ENCODE results near the gene MRPS35. TPM values are rescaled to one million over a fixed set of nuclear protein-coding genes. Genes with fewer than 3 reads are reported as not detected.

Gene MRPS35
- polyA plus RNA-seq, 1 donor: 67.4 TPM

GRCh38 chr12:27769142-27769673, 58.6 kb downstream of the MRPS35 start:
- Histone ChIP-seq H3K27ac (ENCODE audit: low read length) (peak overlapping the region; percentile 32), H3K4me1 (ENCODE audit: control insufficient read depth, insufficient read depth, low read length) (no peaks in the 10 kb centered on the region), H3K4me3 (ENCODE audit: low read length) (no peak overlapping the region), H3K9me3 (ENCODE audit: control insufficient read depth, low read depth, low read length) (no peaks in the 10 kb centered on the region), H3K27me3 (ENCODE audit: control insufficient read depth, insufficient read depth, low read length) (no peaks in the 10 kb centered on the region), H3K36me3 (ENCODE audit: control insufficient read depth, insufficient read depth, low read length) (no peaks in the 10 kb centered on the region)
- DNase-seq: peak in 1 of 2 donors; percentile 71
- no CpG with 5 or more reads among the region's 8 CpGs for WGBS (ENCODE audit: insufficient coverage, low lambda C conversion rate)

- Histone ChIP-seq H3K27ac (ENCODE audit: low read length) (no peak overlapping the region), H3K36me3 (ENCODE audit: control insufficient read depth, insufficient read depth, low read length) (no peaks in the 10 kb centered on the region), H3K9me3 (ENCODE audit: control insufficient read depth, low read depth, low read length) (no peaks in the 10 kb centered on the region), H3K4me1 (ENCODE audit: control insufficient read depth, insufficient read depth, low read length) (no peaks in the 10 kb centered on the region), H3K27me3 (ENCODE audit: control insufficient read depth, insufficient read depth, low read length) (no peaks in the 10 kb centered on the region), H3K4me3 (ENCODE audit: low read length) (no peak overlapping the region)
- 100% methylated on average over 1 of the region's 3 CpGs for whole genome bisulfite sequencing (ENCODE audit: insufficient coverage, low lambda C conversion rate)
- DNase-seq: no peak
These were observed 61.1 kb downstream of the MRPS35 start for GRCh38 chr12:27771481-27772327.

GRCh38 chr12:27772328-27773049, 61.9 kb downstream of the MRPS35 start:
- no peaks in the 10 kb centered on the region for H3K36me3 ChIP-seq (ENCODE audit: control insufficient read depth, insufficient read depth, low read length)
- no peaks in the 10 kb centered on the region for H3K27me3 ChIP-seq (ENCODE audit: control insufficient read depth, insufficient read depth, low read length)
- no peaks in the 10 kb centered on the region for H3K4me1 ChIP-seq (ENCODE audit: control insufficient read depth, insufficient read depth, low read length)
- DNase-seq: no peak
- H3K9me3 ChIP-seq (ENCODE audit: control insufficient read depth, low read depth, low read length): no peaks in the 10 kb centered on the region
- WGBS (ENCODE audit: insufficient coverage, low lambda C conversion rate): 56% methylated on average over 2 of the region's 5 CpGs
- H3K4me3 ChIP-seq (ENCODE audit: low read length): no peak overlapping the region
- H3K27ac ChIP-seq (ENCODE audit: low read length): no peak overlapping the region

DNA sequence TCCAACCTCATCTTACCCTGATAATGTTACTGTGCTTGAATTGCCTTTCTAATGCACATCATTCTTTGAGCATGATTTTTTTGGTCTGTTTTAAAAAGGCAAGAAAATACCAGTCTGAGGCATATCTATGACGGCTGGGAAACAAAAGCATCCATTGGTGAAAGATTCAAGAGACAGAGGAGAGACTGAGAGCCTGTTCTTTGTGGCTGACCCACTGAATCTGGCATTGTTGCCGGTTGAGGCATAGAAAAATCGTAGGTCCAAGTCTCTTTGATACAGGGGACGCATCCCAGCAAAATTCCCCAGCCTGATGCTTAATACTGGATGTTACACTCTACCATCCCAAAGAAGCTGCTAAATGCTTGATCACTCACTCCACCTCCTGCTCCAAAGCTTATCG, 66.5 kb downstream of the MRPS35 start:
- no peaks in the 10 kb centered on the region for H3K9me3 ChIP-seq (ENCODE audit: control insufficient read depth, low read depth, low read length)
- H3K4me3 ChIP-seq (ENCODE audit: low read length): no peak overlapping the region
- H3K4me1 ChIP-seq (ENCODE audit: control insufficient read depth, insufficient read depth, low read length): peaks cover 16% of the 10 kb centered on the region
- WGBS (ENCODE audit: insufficient coverage, low lambda C conversion rate): 89% methylated on average over 3 of the region's 5 CpGs
- no peaks in the 10 kb centered on the region for H3K27me3 ChIP-seq (ENCODE audit: control insufficient read depth, insufficient read depth, low read length)
- DNase-seq: no peak
- no peak overlapping the region for H3K27ac ChIP-seq (ENCODE audit: low read length)
- peaks cover 5% of the 10 kb centered on the region for H3K36me3 ChIP-seq (ENCODE audit: control insufficient read depth, insufficient read depth, low read length)

GRCh38 chr12:27778206-27778605, 67.6 kb downstream of the MRPS35 start:
- no peak for DNase-seq
- Histone ChIP-seq H3K36me3 (ENCODE audit: control insufficient read depth, insufficient read depth, low read length) (peaks cover 5% of the 10 kb centered on the region), H3K9me3 (ENCODE audit: control insufficient read depth, low read depth, low read length) (no peaks in the 10 kb centered on the region), H3K4me3 (ENCODE audit: low read length) (no peak overlapping the region), H3K27ac (ENCODE audit: low read length) (no peak overlapping the region), H3K27me3 (ENCODE audit: control insufficient read depth, insufficient read depth, low read length) (no peaks in the 10 kb centered on the region), H3K4me1 (ENCODE audit: control insufficient read depth, insufficient read depth, low read length) (peaks cover 16% of the 10 kb centered on the region)
- 83% methylated on average over 1 of the region's 1 CpG for WGBS (ENCODE audit: insufficient coverage, low lambda C conversion rate)

DNA sequence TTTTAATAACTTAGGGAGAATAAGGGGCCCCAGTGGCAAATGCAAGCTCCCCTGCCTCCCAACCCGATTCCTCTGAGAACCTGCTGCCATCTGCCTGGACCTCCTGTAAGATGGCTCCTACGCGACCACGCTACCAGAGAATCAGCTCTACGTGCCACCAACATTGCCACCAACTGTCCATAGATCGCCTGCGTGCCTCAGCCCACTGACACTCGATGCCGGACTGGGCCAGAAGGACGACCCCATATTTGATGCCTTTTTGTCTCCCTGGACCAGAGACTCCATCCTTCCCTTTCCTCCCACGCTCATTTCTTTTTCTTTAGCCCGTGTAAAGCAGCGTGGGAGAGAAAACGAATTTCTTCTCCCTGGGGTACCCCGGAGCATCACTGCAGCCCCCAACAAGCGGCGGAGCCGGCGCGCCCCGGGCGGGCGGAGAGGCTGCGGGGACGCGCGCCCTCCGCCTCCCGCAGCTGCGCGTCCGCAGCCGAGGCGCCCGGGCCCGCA, 68.8 kb downstream of the MRPS35 start:
- Histone ChIP-seq H3K4me3 (ENCODE audit: low read length) (peak overlapping the region; percentile 75), H3K36me3 (ENCODE audit: control insufficient read depth, insufficient read depth, low read length) (peaks cover 5% of the 10 kb centered on the region), H3K27ac (ENCODE audit: low read length) (peak overlapping the region; percentile 51), H3K4me1 (ENCODE audit: control insufficient read depth, insufficient read depth, low read length) (peaks cover 16% of the 10 kb centered on the region), H3K27me3 (ENCODE audit: control insufficient read depth, insufficient read depth, low read length) (no peaks in the 10 kb centered on the region), H3K9me3 (ENCODE audit: control insufficient read depth, low read depth, low read length) (no peaks in the 10 kb centered on the region)
- WGBS (ENCODE audit: insufficient coverage, low lambda C conversion rate): no CpG with 5 or more reads among the region's 36 CpGs
- no peak for DNase-seq

DNA sequence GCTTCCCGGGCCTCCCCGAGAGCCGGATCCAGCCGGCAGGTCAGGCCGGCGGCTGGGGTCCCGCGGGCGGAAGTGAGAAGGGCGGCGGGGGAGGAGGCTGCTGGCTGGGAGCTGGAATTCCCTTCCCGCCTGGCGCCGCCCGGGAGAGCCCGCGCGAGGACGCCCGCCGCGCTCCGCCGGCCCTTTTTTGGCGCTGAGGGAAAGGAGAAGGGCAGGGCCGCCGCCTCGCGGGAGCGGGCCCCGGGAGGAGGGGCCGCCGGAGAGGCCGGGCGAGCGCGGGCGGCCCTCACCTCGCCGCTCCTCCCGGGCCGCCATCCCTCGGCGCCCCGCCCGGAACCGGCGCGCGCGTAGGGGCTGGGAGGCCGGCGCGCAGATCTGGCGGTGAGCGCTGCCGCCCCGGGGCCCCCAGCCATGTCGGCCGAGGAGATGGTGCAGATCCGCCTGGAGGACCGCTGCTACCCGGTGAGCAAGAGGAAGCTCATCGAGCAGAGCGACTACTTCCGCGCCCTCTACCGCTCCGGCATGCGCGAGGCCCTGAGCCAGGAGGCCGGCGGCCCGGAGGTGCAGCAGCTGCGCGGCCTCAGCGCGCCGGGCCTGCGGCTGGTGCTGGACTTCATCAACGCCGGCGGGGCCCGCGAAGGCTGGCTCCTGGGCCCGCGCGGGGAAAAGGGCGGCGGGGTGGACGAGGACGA, 69.4 kb downstream of the MRPS35 start, which contains the start of the genes KLHL42 and MANSC4:
Gene KLHL42 (plus strand): TSS at position 314 of the 692 bp plus-strand sequence. CDS start 98 bp downstream, at position 412.
Gene MANSC4 (minus strand): TSS at position 317 of the 692 bp plus-strand sequence. CDS start 8,960 bp downstream, outside the sequence.
- no CpG with 5 or more reads among the region's 92 CpGs for WGBS (ENCODE audit: insufficient coverage, low lambda C conversion rate)
- H3K27me3 ChIP-seq (ENCODE audit: control insufficient read depth, insufficient read depth, low read length): no peaks in the 10 kb centered on the region
- peak; percentile 57 to 88 for DNase-seq
- no peaks in the 10 kb centered on the region for H3K9me3 ChIP-seq (ENCODE audit: control insufficient read depth, low read depth, low read length)
- H3K4me3 ChIP-seq (ENCODE audit: low read length): peak within 1 kb of the TSS; percentile 75
- peak within 1 kb of the TSS; percentile 73 for H3K27ac ChIP-seq (ENCODE audit: low read length)
- H3K4me1 ChIP-seq (ENCODE audit: control insufficient read depth, insufficient read depth, low read length): peaks cover 16% of the 10 kb centered on the region
- peaks cover 5% of the 10 kb centered on the region for H3K36me3 ChIP-seq (ENCODE audit: control insufficient read depth, insufficient read depth, low read length)

GRCh38 chr12:27780612-27781408, 70.2 kb downstream of the MRPS35 start:
- peak in 1 of 2 donors; percentile 31 for DNase-seq
- peaks cover 16% of the 10 kb centered on the region for H3K4me1 ChIP-seq (ENCODE audit: control insufficient read depth, insufficient read depth, low read length)
- H3K9me3 ChIP-seq (ENCODE audit: control insufficient read depth, low read depth, low read length): no peaks in the 10 kb centered on the region
- H3K36me3 ChIP-seq (ENCODE audit: control insufficient read depth, insufficient read depth, low read length): peaks cover 5% of the 10 kb centered on the region
- H3K27ac ChIP-seq (ENCODE audit: low read length): peak overlapping the region; percentile 73
- H3K4me3 ChIP-seq (ENCODE audit: low read length): peak overlapping the region; percentile 75
- WGBS (ENCODE audit: insufficient coverage, low lambda C conversion rate): 40% methylated on average over 1 of the region's 27 CpGs
- H3K27me3 ChIP-seq (ENCODE audit: control insufficient read depth, insufficient read depth, low read length): no peaks in the 10 kb centered on the region

GRCh38 chr12:27781680-27782079, 71.0 kb downstream of the MRPS35 start:
- H3K4me1 ChIP-seq (ENCODE audit: control insufficient read depth, insufficient read depth, low read length): peaks cover 16% of the 10 kb centered on the region
- no peaks in the 10 kb centered on the region for H3K9me3 ChIP-seq (ENCODE audit: control insufficient read depth, low read depth, low read length)
- WGBS (ENCODE audit: insufficient coverage, low lambda C conversion rate): 80% methylated on average over 2 of the region's 5 CpGs
- H3K4me3 ChIP-seq (ENCODE audit: low read length): peak overlapping the region; percentile 75
- DNase-seq: no peak
- H3K27me3 ChIP-seq (ENCODE audit: control insufficient read depth, insufficient read depth, low read length): no peaks in the 10 kb centered on the region
- H3K27ac ChIP-seq (ENCODE audit: low read length): no peak overlapping the region
- peaks cover 5% of the 10 kb centered on the region for H3K36me3 ChIP-seq (ENCODE audit: control insufficient read depth, insufficient read depth, low read length)
